Measurements from ENCODE around the gene CALY. TPM values are rescaled to one million over a fixed set of nuclear protein-coding genes. Genes with fewer than 3 reads are reported as not detected.
"Not testable (repeated sequence)": the region's sequence is repeated elsewhere in the genome, so short reads cannot be mapped to it uniquely, and the experiment has no call there.

CALY gene
- total RNA-seq, 1 donor = not detected

DNA sequence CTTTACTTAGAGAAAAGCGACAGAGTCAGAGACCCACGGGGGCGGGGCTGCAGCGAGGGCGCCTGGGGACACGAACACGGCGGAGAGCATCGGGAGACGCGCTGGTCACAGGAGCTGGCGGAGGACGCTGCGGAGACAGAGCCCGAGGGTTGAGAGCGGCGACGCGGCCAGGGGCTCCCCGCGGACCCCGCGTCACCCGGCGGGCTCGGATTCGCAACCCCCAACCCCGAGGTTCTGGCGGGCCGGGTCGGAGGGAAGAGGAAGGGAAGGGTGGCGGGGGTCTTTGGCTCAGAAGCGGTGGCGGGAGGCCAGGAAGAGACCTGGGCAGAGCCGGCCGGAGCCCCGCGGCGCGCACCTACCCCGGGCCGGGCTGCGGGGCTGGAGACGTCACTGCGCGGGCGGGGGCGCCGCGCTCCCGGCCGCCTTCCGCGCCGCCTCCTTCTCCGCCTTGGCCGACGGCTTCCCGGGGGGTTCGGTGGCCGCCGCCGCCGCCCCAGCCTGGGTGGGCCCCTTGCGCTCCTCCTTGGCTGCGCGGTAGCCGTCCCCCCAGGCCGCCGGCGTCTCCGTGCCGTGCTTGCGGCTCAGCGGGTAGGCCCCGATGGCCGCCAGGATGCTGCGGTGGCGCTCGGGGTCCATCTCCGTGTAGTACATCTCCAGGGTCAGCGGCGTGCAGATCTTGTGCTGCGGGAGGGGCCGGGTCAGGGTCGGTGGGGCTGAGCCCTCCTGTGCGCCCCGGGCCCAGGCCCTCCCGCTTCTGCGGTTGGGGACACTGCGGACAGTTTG lies 11.1 kb downstream of the CALY start:
- TF ChIP-seq, protein P1, sequence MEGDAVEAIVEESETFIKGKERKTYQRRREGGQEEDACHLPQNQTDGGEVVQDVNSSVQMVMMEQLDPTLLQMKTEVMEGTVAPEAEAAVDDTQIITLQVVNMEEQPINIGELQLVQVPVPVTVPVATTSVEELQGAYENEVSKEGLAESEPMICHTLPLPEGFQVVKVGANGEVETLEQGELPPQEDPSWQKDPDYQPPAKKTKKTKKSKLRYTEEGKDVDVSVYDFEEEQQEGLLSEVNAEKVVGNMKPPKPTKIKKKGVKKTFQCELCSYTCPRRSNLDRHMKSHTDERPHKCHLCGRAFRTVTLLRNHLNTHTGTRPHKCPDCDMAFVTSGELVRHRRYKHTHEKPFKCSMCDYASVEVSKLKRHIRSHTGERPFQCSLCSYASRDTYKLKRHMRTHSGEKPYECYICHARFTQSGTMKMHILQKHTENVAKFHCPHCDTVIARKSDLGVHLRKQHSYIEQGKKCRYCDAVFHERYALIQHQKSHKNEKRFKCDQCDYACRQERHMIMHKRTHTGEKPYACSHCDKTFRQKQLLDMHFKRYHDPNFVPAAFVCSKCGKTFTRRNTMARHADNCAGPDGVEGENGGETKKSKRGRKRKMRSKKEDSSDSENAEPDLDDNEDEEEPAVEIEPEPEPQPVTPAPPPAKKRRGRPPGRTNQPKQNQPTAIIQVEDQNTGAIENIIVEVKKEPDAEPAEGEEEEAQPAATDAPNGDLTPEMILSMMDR (IDR thresholded peaks at IDR 0.05; ENCODE audit: extremely low read depth, low read depth, low read length) = no peak
- DNase-seq (ENCODE audit: insufficient read length, low spot score, missing footprints) = peak; percentile 81
- H3K4me2 ChIP-seq (ENCODE audit: insufficient read depth, low read length) = peak overlapping the region; percentile 43

DNA sequence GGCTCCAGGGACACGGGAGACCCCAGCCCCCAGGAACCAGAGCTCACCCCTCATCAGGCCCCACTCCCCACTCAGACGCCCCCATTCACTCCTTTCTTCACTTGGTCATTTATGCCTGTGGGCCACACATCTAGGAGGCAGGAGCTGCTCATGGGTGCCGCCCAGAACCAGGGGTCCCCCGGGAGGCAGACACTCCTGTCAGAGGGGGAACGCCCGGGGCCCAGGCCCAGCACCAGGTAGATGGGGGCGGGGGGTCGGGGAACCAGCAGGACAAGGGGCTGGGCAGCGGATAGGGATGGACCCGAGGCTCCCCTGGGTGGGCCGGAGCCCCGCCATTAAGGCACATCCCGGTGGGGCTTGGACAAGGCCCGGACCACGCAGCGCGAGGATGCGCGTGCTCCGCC lies 11.8 kb downstream of the CALY start:
- Histone ChIP-seq H3K4me1 (ENCODE audit: insufficient read depth, low read length) (peaks cover 6% of the 10 kb centered on the region), H3K4me3 (ENCODE audit: insufficient read depth, low read length) (no peak overlapping the region), H3K4me2 (ENCODE audit: insufficient read depth, low read length) (no peak overlapping the region), H2AFZ (ENCODE audit: low read length) (no peak overlapping the region), H3K27ac (ENCODE audit: low read depth, low read length) (no peak overlapping the region), H4K20me1 (ENCODE audit: insufficient read depth, low read length) (no peaks in the 10 kb centered on the region), H3K27me3 (ENCODE audit: insufficient read depth, low read length) (peaks cover 42% of the 10 kb centered on the region), H3K36me3 (ENCODE audit: insufficient read depth, low read length) (no peaks in the 10 kb centered on the region), H3K9me3 (ENCODE audit: low read depth, low read length) (no peaks in the 10 kb centered on the region), H3K79me2 (ENCODE audit: insufficient read depth, low read length) (no peaks in the 10 kb centered on the region)
- DNase-seq (ENCODE audit: insufficient read length, low spot score, missing footprints) = peak; percentile 83
- TF ChIP-seq, protein P1 (IDR thresholded peaks at IDR 0.05; ENCODE audit: extremely low read depth, low read depth, low read length) = no peak

More for the DNA sequence above, 11.1 kb downstream of the CALY start:
- H2AFZ ChIP-seq (ENCODE audit: low read length) = peak overlapping the region; percentile 15
- no peak overlapping the region for H3K27ac ChIP-seq (ENCODE audit: low read depth, low read length)
- no peaks in the 10 kb centered on the region for H3K36me3 ChIP-seq (ENCODE audit: insufficient read depth, low read length)
- peaks cover 7% of the 10 kb centered on the region for H3K4me1 ChIP-seq (ENCODE audit: insufficient read depth, low read length)
- H3K79me2 ChIP-seq (ENCODE audit: insufficient read depth, low read length) = no peaks in the 10 kb centered on the region
- no peaks in the 10 kb centered on the region for H4K20me1 ChIP-seq (ENCODE audit: insufficient read depth, low read length)
- peak overlapping the region; percentile 47 for H3K4me3 ChIP-seq (ENCODE audit: insufficient read depth, low read length)
- H3K9me3 ChIP-seq (ENCODE audit: low read depth, low read length) = no peaks in the 10 kb centered on the region
- H3K27me3 ChIP-seq (ENCODE audit: insufficient read depth, low read length) = peaks cover 42% of the 10 kb centered on the region

DNA sequence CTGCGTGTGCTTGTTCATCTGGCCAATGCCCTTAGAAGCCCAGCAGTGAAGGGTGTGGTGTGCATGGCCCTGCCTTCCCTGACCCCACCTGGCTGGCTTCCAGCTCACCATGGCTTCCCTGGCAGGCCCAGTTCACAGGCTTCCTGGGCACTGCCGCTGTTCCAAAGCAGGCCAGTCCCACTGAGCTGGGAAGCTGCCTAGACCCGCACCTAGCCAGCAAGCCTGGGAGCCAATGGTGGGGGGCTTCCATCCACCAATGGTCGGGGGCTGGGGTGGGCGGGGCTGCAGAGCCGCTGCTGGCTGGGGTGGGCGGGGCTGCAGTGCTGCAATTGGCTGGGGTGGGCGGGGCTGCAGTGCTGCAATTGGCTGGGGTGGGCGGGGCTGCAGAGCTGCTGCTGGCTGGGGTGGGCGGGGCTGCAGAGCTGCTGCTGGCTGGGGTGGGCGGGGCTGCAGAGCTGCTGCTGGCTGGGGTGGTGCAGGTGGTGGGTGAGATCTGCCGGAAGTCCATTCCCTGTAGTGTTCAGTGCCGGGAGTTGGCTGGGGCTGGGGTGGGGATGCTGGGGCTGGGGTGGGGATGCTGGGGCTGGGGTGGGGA lies 12.4 kb downstream of the CALY start:
- Histone ChIP-seq H3K4me3 (ENCODE audit: insufficient read depth, low read length) (no peak overlapping the region), H4K20me1 (ENCODE audit: insufficient read depth, low read length) (no peaks in the 10 kb centered on the region), H3K9me3 (ENCODE audit: low read depth, low read length) (no peaks in the 10 kb centered on the region), H3K79me2 (ENCODE audit: insufficient read depth, low read length) (no peaks in the 10 kb centered on the region), H3K36me3 (ENCODE audit: insufficient read depth, low read length) (no peaks in the 10 kb centered on the region), H3K4me1 (ENCODE audit: insufficient read depth, low read length) (peaks cover under 1% of the 10 kb centered on the region), H3K4me2 (ENCODE audit: insufficient read depth, low read length) (no peak overlapping the region), H2AFZ (ENCODE audit: low read length) (no peak overlapping the region), H3K27ac (ENCODE audit: low read depth, low read length) (no peak overlapping the region), H3K27me3 (ENCODE audit: insufficient read depth, low read length) (peaks cover 42% of the 10 kb centered on the region)
- peak; percentile 90 for DNase-seq (ENCODE audit: insufficient read length, low spot score, missing footprints)
- TF ChIP-seq, protein P1 (IDR thresholded peaks at IDR 0.05; ENCODE audit: extremely low read depth, low read depth, low read length) = no peak

DNA sequence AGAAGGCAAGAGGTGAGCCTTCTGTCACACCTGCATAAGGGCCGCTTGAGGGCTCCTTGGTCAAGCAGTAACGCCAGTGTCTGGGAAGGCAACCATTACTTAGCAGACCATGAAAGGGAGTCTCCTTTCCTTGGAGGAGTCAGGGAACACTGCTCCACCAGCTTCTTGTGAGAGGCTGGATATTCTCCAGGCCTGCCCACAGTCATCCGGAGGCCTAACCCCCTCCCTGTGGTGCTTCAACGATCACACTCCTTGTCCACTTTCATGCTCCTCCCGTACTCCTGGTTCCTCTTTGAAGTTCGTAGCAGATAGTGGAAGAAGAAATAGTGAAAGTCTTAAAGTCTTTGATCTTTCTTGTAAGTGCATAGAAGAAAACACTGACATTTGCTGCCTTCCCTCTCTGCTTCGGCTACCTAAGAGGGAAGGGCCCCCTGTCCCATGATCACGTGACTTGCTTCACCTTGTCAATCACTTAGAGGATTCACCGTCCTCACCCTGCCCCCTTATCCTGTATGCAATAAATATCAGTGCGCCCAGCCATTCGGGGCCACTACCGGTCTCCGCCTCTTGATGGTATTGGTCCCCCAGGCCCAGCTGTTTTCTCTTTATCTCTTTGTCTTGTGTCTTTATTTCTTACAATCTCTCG lies 14.5 kb downstream of the CALY start:
- H3K27me3 ChIP-seq (ENCODE audit: insufficient read depth, low read length) = peaks cover 25% of the 10 kb centered on the region
- H3K27ac ChIP-seq (ENCODE audit: low read depth, low read length) = not testable (repeated sequence)

DNA sequence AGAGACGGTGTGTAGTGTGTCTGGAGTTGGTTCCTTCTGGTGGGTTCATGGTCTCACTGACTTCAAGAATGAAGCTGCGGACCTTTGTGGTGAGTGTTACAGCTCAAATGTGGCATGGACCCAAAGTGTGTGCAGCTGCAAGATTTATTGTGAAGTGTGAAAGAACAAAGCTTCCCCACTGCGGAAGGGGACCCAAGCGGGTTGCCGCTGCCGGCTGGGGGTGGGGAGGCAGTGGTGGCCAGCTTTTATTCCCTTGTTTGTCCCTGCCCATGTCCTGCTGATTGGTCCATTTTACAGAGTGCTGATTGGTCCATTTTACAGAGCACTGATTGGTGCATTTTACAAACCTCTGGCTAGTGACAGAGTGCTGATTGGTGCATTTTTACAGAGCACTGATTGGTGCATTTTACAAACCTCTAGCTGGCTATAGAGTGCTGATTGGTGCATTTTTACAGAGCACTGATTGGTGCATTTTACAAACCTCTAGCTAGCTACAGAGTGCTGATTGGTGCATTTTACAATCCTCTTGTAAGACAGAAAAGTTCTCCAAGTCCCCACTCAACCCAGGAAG lies 15.8 kb downstream of the CALY start:
- H3K27me3 ChIP-seq (ENCODE audit: insufficient read depth, low read length) = peaks cover 13% of the 10 kb centered on the region
- H2AFZ ChIP-seq (ENCODE audit: low read length); H3K9me3 ChIP-seq (ENCODE audit: low read depth, low read length); H4K20me1 ChIP-seq (ENCODE audit: insufficient read depth, low read length); H3K79me2 ChIP-seq (ENCODE audit: insufficient read depth, low read length); H3K36me3 ChIP-seq (ENCODE audit: insufficient read depth, low read length); H3K4me3 ChIP-seq (ENCODE audit: insufficient read depth, low read length); H3K27ac ChIP-seq (ENCODE audit: low read depth, low read length); H3K4me1 ChIP-seq (ENCODE audit: insufficient read depth, low read length); DNase-seq (ENCODE audit: insufficient read length, low spot score, missing footprints); H3K4me2 ChIP-seq (ENCODE audit: insufficient read depth, low read length): not testable (repeated sequence)

More for the DNA sequence above, 14.5 kb downstream of the CALY start:
- not testable (repeated sequence) for DNase-seq (ENCODE audit: insufficient read length, low spot score, missing footprints); H3K4me2 ChIP-seq (ENCODE audit: insufficient read depth, low read length); H3K4me1 ChIP-seq (ENCODE audit: insufficient read depth, low read length); H3K36me3 ChIP-seq (ENCODE audit: insufficient read depth, low read length); H3K79me2 ChIP-seq (ENCODE audit: insufficient read depth, low read length); H4K20me1 ChIP-seq (ENCODE audit: insufficient read depth, low read length); H3K9me3 ChIP-seq (ENCODE audit: low read depth, low read length); H2AFZ ChIP-seq (ENCODE audit: low read length); H3K4me3 ChIP-seq (ENCODE audit: insufficient read depth, low read length)

All from osteoblast (primary cell).